NCI-H1417 treated with DMSO at 0.1 percent for 48 hours (cell line): ENCODE measurements around the gene TMC3.
"Not testable (repeated sequence)": the region's sequence is repeated elsewhere in the genome, so short reads cannot be mapped to it uniquely, and the experiment has no call there.

Experiments
- DNase-seq: peaks from one replicate; lab custom pipeline; 2025; lab: John Stamatoyannopoulos, UW

TMC3 gene

DNA sequence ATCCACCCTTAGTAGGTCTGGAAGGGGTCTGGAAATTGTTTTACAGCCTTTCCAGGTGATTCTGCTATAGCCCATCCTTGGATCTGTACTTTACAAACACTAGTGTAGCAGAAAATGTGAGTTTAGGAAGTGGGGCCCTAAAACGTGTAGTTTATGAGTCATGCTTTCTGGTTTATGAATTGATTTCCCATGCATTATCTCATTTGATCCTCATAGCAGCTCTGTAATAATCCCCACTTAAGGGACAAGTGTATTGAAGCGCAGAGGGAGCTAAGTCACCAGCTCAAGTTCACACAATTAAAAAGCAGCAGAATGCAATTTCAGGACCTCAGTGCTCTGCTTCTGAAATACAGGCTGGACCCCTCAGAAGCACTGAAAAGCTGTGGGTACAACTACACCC is 27.4 kb downstream of the TMC3 start:
- DNase-seq, result no peak

DNA sequence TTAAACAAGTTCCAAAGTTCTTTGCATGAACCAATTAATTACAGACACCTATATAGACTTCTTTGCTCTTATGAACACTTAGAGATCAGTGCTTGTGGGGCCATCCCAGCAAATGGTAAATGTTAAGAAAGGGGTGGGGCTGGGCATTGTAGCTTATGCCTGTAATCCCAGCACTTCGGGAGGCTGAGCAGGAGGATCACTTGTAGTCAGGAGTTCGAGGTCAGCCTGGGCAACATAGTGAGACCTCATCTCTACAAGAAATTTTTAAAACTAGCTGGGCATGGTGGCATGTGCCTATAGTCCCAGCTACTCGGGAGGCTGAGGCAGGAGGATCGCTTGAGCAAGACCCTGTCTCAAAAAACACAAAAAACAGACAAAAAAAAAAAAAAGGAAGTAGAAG is 30.6 kb downstream of the TMC3 start:
- no peak for DNase-seq

DNA sequence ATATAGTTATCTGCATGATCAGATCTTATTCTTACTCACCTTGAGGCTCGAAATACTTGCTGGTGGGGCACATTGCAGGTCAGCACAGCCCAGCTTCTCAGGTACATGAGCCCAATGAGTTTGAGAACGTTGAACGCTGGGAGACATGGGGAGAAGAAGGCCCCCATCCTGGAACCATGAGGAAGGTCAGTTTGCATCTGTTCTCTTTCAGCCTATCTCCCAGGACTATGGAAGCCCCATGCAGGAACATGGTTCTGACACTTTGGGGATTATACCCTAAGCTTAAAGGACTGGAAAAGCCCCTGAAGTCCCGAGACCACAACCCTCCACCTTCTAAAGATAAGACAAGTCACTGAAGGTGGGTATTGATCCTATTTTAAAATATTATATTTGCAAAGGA is 32.7 kb downstream of the TMC3 start:
- no peak for DNase-seq

DNA sequence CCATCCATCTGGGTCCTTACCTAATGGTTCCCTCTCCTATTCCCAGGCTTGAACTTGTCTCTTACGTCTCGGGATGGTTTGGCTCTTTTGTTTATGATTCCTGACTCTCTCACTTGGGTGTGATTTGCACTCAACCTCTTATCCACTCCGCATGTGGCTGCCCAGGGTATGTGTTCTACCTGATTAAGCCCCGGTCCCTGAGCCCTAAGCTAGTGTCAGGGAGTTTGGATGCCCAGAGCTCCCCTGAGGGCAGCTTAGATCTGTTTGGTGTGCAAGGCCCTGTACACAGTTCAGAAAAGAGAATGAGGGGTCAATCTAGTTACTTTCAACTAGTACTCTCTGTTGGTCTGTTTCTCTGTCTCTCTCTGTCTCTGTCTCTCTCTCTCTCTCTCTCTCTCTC is 34.2 kb downstream of the TMC3 start:
- no peak for DNase-seq

DNA sequence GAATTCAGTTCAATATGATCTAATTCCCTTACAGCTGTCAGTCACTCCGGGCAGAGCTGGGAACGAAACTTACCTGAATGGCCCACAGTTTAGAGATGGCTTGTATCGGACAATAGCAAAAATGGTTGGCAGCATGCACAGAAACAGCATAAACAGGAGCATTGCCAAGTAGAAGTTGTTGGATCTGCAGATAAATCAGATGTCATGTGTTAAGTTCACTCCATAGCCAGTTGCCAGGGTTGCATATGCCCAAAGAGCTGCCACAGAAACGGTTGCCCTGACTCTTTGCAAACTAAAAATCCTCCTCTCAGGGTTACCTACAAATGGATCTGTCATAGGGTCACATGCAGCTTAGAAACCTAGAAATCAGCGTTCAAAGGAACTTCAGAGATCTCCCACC is 34.7 kb downstream of the TMC3 start:
- no peak for DNase-seq

DNA sequence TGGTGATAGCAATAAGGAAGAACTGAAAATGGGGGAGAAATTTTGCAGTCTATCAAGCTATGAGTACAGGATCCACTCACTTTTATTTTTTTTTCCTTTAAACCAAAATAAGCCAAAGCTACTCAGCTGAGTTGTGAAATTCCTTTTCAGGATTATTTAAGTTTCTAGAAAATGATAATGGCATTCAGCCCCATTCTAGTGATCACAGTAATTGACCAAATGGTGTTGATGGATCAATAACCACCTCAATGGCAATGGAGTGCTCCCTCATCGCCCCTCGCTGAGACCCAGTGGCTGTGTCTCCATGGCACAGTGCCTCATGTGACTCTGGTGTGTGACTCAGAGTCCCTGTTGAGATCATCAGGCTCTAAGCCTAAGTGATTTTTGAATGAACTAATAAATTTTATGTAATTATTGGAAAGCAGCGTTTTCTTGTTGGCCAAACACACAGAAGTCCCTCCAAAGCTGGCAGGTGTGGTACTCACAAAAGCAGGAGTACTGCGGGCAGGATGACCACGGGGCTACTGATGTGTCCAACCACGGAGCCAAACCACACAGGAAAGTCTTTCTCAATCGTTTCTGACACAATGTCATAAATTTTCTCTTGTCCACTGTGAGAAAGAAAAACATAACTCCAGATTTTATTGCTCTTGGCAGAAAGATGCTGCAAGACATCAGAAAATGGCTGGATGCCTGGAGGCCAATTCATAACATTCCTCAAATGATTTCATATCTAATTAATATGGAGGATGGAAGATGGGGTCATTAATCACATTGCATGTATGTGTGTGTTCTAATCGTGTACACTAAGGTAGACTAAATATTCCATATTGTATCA is 35.6 kb downstream of the TMC3 start:
- no peak for DNase-seq

DNA sequence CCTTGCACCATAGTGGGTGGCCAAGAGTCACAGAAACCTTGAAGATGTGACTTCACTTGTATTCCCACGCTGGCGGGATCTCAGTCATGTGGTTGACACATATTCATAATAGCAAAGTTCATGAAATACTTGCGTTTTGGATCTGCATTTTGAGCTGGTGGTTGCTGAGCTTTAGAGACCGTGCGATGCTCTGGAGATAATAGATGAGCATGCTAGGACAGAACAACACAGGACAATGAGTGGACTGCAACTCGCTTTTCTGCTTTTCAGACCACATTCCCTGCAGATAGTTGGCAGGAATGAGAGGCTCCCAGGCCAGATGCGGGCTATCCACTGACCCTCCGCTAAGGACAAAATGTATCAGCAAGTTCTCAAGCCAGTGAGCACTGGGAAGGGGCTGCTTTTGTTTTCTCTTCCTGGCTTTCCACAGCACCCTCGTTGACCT is 36.3 kb downstream of the TMC3 start:
- DNase-seq, result no peak

DNA sequence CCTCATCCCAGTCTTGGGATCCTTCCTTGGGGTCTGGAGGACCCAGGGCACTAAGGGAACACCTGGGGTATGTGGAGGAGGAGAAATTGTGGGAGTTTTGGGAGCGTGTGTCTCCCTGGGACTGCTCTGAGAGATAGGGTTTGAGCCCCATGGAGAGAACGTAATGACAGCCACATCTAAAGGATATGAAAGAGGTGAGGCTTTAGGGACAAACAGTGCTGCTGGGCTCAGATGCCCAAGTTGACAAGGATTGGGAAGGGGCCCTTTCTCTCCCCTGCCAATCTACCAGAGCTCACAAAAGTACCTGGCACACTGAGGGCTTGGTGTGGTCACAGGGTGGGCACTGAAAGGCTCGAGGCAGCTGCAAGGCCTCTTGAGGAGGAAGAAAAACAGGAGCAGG is 36.8 kb downstream of the TMC3 start:
- DNase-seq, result no peak

DNA sequence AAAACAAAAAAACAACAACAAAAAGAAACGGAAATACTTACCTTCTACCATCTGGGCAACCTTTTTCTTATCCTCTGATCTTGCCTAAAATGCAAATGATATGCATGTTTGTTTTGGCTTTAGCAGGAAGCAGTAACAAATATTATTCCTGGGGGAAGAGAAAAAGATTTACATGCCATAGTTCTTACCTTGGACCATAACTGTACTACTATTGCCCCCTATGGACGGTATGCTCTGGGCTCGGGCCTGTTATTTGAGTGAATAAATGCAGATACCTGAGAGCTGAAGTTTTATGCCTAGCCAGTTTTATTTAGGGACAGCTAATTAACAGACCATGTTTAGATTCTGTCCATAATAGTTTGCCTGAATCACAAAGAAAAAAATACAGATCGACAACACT is 37.4 kb downstream of the TMC3 start:
- DNase-seq, result no peak

DNA sequence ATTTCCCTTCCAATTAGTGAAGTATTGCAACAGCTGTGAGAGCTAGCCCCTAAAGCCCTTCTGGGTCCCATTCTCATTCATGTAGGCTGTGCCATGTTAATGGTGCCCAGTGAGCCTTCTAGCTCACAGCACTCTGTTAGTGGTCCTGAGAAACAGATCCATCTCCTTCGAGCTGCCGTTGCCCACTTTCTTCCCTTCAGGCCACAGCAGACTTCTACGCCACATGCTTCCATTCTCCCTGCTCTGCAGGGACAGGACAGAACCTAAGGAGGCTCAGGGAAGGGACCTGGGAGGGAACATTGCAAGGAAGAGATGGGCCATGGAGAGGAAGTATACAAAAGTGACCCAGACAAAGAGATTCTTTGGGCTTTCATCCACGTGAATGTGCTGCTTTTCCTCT is 38.4 kb downstream of the TMC3 start:
- no peak for DNase-seq

DNA sequence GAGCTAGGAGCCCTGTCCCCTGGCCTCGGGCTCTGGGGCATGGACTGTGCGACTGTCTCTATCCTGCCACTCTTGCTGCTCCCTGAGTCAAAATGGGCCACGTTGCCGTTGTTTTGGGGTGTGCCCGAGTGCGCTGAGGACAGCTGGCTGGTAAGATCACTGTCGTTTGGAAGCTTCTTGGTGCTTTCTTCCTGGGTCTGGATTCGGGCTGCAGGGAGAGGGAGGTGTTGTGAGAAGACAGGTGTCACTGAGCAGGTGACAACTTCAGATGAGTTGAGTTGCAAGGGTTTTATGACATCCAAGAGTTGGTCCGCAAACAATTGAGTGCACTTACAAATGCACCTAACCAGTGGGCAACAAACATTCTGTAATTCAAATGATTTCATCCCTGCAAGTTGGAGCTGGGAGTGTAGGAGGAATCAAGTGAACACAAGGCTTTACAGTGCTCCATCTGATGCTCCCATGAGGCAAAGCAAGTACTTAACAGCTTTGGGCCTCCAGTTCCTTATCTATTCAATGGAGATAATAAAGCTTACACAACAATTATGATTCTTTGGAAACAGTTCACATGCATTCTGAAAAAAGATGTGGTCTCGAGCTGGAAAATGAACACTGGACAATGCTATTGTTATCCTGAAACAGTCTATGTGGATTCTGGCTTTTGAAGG is 39.1 kb downstream of the TMC3 start:
- DNase-seq, result no peak

DNA sequence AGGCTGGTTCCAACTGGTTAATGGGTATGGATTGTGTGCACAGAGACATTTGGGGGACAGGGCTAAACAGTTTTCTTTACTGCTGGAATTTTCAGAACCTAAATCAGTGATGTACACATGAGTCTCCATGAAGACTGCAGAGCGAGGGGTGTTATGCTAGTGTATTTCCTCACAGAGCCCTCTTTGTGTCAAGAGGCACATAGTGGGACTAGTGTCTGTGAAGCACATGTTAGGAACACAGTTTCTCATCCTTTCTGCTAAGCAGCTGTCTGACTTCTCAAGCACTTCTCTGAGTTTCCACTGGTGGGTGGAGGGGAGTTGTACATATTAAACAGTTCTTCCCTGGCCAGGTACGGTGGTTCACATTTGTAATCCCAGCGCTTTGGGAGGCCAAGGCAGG is 40.6 kb downstream of the TMC3 start:
- DNase-seq, result no peak

DNA sequence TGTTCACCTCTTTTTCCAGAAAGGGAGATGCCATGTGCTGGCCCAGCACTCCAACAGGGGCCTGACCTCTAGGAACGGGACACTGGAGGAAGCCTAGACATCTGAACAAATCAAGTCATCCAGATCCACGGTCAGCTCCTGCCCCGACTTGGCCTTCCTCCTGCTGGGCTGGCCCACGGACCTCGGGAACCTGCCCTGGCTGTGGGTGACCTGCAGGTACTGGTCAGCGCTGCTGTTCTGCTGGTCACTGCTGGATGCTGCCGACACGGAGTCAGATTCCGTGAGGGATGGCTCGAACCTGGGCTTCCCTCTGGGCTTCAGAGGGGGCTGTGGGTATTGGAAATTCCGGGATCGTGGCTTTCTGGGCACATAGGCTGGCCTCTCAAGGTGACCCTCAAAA is 41.7 kb downstream of the TMC3 start:
- DNase-seq, result no peak

DNA sequence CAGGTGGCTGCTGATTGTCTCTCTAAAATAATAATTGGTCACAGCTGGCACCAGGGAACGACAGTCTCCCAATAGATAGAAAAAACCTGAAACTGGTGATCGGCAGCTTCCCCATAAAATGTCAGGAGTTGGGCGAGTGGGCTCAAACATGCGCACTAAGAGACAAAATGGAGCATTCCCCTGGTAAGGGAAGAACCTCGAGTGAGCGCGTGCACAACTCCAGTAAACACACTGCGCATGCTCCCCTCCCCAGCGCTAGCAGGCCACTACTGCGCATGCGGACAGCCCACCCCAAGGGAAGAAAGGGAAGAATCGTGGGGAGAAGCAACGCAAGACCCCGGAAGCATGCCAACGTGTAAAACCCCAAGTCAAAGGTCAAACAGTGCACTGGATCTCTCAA is 42.4 kb downstream of the TMC3 start:
- no peak for DNase-seq

DNA sequence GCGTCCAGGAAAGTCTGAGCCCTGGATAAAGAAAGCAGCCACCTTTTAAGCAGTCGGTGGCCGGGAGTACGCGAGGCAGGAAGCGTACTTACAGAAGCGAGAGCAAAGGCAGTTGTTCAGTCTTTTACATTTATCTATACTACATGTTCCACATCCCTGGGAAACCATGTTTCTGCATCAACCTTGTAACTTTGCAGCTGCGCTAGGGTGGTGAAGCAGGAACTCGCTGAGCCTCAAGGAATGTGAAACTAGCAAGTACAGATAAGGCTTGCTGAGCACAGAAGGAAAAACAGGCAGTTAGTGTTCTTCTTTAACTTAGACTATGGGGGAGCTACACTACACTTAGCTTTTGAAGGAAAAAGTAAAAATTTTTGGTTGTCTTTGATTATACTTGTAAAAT is 42.9 kb downstream of the TMC3 start:
- DNase-seq, result not testable (repeated sequence)

DNA sequence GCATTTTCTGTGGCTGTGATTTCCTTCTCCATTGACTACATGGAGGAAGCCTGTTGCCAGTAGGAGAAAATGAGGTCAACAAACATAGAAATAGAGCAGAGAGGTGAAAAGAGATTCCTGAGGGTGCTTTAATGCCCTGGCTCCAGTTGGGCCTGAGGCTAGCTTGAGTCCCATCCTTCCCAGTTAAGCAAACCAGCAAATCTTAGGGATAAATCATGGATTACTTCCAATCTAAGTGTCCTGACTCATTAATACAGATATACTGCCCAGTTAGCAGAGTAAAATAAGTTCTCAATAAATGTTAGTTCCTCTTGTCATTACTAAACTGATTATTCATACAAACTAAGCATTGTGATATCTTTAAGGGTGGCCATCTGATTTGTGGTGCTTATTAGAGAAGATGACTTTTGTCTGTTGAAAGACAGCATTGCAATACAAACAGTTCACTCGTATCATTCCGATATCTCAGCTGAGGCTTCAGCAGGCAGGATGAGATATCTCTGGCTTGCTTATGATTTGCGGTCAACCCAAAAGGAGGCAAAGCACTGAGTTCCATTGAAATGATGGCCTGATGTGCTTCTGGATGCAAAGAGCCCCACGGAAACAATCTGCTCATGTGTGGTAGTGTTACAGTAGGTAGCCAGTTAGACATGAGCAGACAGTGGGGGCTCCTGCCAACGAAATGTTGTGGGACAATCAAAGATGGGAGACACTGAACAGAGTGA is 43.5 kb downstream of the TMC3 start:
- no peak for DNase-seq

DNA sequence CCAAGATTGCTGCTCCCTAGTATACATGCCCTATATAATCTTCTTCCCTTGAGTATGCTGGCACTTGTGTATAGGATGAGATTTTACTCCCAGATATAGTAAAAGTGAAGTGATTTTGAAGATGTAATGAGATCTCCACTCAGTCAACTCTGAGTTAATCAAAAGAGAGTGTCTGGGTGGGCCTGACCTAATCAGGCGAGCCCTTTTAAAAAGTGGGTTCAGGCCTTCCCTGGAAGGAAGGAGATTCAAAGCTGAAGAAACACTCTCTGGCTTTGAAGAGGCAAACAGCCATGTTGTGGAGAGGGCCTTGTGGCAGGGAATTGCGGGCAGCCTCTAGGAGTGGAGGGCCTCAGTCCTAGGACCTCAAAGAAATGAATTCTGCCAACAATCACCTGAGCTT is 44.6 kb downstream of the TMC3 start:
- DNase-seq, result no peak

DNA sequence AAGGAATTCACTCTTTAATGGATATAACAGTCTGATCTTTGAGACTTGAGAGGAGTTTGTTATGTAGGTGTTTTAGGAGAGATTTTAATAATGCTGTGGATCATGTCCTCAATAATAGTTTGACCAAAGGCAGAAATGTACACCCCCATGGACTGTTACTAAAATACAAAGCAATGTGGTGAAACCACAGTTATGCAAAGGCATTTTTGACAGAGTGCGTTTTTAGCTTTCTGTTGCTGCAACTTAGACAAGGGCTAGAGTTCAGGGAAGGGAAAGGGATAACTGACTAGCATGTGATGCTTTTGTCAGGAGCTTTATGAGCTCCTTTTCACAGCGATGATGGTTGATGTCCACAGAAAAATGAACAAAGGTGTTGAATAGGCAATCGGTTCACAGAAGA is 46.5 kb downstream of the TMC3 start:
- DNase-seq, result no peak

DNA sequence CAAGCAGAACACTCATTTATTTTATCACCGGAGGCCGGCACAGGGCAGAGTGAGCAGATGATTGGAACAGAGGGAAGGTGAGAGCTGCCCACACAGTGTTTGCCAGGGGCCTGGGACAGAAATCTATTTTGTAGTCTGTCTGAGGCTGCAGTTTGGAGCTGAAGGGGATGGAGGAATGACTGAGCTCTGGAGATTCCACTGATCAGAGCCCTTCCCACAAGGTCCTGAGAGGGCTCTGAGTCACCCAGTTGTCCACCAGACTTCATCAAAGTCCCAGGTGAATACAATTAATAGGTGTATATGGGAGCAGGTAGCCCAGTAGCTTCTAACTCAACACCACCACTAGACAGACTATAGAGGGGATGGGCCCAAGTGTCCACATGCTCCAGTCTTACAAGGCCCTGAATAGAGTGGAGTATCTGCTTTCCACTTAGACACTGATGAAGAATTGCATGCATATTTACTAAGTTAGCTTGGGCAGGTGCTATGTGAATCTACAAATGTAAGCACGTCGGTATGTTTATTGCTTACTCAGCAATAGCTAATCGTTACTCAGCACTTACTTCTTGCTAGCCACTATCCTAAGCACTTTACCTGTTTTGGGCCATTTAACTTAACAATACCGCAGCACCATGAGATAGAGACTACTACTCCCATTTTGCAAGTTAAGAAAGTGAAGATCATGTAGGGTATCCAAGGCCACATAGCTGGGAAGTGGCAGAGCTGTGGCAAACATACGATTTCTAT is 47.4 kb downstream of the TMC3 start:
- no peak for DNase-seq

DNA sequence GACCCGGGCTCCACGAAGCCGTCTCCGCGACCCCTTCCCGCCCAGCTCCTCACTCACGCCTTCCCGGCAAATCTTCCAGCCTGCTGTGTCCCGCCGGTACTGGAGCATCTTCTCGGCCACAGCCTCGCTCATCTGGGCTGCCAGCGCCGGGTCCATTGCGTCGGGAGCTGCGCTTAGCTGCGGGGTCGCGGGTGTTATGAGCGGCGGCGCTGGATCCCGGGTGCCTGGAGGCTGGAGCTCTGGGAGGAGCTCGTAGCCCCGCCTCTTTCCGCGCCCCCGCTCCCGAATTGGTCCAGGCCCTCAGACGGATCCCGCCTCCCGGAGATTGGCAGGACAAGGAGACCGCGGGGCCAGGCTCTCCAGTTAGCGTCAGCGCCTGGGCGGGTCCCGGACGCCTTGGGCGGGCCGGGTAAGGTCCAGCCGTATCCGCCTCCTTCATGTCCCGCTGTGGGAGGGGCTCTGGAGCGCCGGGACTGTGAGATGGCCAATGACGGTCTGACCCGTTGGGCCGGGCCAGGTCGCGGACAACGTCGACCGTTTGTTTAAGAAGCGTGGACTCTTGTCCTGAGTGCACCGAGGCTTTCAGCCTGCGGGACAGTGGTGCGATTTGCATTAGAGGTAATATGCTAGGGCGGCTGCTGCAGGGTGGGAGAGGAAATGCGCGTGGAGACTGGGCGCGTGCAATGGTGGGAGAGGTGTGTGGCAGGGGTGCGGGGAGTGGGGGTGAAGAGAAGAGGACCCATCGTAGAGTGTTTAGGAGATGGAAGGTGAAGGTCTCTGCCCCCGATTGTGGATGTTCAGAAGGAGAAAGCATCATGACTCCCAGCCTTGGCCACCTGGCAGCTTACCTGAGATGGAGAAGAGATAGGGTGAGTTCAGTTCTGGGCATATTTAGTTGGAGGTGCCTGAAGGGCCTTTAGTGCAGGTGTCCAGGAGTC is 49.8 kb downstream of the TMC3 start, which contains the start of gene STARD5:
STARD5 (minus strand) TSS at position 198 of the 938 bp plus-strand sequence; CDS start at position 156, 42 bp downstream.
- DNase-seq, result peak; percentile 85

DNA sequence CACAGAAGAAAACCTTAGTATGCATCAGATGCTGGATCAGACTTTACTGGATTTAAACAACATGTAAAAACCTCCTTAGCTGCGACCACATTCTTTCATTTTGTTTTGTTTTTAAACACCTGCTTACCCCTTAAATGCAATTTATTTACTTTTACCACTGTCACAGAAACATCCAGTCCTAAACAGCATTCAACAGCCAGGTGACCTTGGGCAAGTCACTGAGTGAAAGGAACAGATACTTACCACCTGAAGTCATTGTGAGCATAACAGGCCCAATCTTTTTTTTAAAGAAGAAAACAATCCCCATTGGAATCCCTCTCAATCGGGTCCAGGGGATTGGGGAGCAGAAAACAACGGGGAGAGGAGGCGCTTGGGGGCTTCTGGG is 50.5 kb downstream of the TMC3 start:
- DNase-seq, result no peak
